Thyroid gland (tissue), 4 donors: ENCODE measurements around the gene CYP21A2.
"Not testable (repeated sequence)": the region's sequence is repeated elsewhere in the genome, so short reads cannot be mapped to it uniquely, and the experiment has no call there.

Source experiments
- POLR2A ChIP-seq, 2 donors: fragments of 450-650 bp; IDR thresholded peaks; one replicate each; pipeline ENCODE4 v1.6.1; 2017; ENCODE audit warnings: antibody characterized with exemption in 2 of 2, mild to moderate bottlenecking in 2 of 2, moderate library complexity in 1 of 2
- TF ChIP-seq, protein P1 (sequence below), 6 experiments: fragments of 200-600 bp in 3 of 6; fragments of 450-650 bp in 3 of 6; sonication (generic) in 3 of 6; IDR thresholded peaks; one replicate each; pipeline ENCODE4 v1.5.1; 2016 to 2019; ENCODE audit warnings: antibody characterized with exemption in 6 of 6, mild to moderate bottlenecking in 2 of 6, inconsistent platforms in 1 of 6, moderate library complexity in 1 of 6

DNA sequence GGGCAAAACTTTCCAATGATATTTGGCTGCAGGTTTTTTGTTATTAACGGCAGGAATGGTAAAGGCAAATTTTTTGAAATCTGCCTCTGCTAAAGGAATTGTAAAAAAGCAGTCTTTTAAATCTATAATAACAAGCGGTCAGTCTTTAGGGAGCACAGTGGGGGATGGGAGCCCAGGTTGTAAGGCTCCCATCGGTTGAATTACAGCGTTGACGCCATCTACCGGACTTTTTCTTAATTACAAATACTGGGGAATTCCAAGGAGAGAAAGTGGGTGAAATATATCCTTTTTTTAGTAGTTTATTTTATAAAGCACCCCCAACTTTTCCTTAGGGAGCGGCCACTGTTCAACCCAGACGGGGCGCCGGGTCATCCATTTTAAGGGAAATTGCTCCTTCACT is 16.1 kb upstream of the CYP21A2 start:
- TF ChIP-seq POLR2A (IDR thresholded peaks at IDR 0.05) = not testable (repeated sequence)
- TF ChIP-seq, protein P1, sequence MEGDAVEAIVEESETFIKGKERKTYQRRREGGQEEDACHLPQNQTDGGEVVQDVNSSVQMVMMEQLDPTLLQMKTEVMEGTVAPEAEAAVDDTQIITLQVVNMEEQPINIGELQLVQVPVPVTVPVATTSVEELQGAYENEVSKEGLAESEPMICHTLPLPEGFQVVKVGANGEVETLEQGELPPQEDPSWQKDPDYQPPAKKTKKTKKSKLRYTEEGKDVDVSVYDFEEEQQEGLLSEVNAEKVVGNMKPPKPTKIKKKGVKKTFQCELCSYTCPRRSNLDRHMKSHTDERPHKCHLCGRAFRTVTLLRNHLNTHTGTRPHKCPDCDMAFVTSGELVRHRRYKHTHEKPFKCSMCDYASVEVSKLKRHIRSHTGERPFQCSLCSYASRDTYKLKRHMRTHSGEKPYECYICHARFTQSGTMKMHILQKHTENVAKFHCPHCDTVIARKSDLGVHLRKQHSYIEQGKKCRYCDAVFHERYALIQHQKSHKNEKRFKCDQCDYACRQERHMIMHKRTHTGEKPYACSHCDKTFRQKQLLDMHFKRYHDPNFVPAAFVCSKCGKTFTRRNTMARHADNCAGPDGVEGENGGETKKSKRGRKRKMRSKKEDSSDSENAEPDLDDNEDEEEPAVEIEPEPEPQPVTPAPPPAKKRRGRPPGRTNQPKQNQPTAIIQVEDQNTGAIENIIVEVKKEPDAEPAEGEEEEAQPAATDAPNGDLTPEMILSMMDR (IDR thresholded peaks at IDR 0.05) = not testable (repeated sequence)
